Measurements from ENCODE around the gene ZNF14. TPM values are rescaled to one million over a fixed set of nuclear protein-coding genes. Genes with fewer than 3 reads are reported as not detected.

Gene ZNF14
- total RNA-seq, 1 donor from 2014 or later: 6.4 TPM

DNA sequence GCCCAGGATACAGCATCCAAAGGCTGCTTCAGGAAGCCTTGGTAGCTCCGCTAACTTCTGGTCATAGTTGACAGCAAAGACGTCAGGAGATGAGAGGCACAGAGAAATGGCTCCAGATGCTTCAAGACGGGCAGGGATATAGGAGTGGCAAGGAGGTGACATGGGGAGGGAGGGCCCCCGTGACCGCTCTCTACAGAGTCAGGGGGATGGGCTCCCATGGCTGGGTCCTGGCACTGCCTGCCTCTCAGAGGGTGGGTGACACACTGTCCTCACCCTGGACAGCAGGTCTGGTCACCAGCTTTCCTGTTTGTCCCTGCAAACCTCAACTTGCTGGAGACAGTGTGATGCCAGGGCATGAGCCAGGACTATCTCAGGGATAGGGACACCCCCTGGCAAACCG lies 10.3 kb upstream of the ZNF14 start:
- Histone ChIP-seq H3K9me3 (no peaks in the 10 kb centered on the region), H3K36me3 (no peaks in the 10 kb centered on the region), H3K27ac (no peak overlapping the region), H3K27me3 (no peaks in the 10 kb centered on the region), H3K4me3 (no peak overlapping the region), H3K4me1 (no peaks in the 10 kb centered on the region)
- ATAC-seq (no peak), DNase-seq (no peak)
- TF ChIP-seq, protein P1, sequence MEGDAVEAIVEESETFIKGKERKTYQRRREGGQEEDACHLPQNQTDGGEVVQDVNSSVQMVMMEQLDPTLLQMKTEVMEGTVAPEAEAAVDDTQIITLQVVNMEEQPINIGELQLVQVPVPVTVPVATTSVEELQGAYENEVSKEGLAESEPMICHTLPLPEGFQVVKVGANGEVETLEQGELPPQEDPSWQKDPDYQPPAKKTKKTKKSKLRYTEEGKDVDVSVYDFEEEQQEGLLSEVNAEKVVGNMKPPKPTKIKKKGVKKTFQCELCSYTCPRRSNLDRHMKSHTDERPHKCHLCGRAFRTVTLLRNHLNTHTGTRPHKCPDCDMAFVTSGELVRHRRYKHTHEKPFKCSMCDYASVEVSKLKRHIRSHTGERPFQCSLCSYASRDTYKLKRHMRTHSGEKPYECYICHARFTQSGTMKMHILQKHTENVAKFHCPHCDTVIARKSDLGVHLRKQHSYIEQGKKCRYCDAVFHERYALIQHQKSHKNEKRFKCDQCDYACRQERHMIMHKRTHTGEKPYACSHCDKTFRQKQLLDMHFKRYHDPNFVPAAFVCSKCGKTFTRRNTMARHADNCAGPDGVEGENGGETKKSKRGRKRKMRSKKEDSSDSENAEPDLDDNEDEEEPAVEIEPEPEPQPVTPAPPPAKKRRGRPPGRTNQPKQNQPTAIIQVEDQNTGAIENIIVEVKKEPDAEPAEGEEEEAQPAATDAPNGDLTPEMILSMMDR (IDR thresholded peaks at IDR 0.05): no peak
- intact Hi-C loops (cut with DNase I): no loop called here

DNA sequence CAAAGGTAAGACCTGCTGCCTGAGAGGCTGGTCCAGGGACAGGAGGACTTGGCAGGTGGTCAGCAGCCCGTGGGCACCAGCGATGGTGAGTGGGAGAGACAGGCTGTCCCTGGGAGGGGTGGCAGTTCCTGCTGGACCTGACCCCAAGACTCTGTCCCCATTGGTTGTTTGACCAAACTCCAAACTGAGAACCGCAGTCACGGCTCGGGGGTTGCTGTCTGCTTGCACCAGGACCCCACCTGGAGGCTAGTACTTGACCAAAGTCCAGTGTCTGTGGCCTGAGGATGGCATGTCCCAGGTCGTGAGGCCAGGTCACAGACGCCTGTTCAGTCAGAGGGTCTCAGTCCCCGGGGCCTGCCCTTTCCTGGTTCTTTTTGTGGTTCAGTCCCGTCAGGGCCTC lies 9.9 kb upstream of the ZNF14 start:
- Histone ChIP-seq H3K36me3 (no peaks in the 10 kb centered on the region), H3K4me3 (no peak overlapping the region), H3K9me3 (no peaks in the 10 kb centered on the region), H3K4me1 (no peaks in the 10 kb centered on the region), H3K27ac (no peak overlapping the region), H3K27me3 (no peaks in the 10 kb centered on the region)
- intact Hi-C loops (cut with DNase I): no loop called here
- TF ChIP-seq, protein P1 (IDR thresholded peaks at IDR 0.05): no peak
- ATAC-seq (no peak), DNase-seq (no peak)

DNA sequence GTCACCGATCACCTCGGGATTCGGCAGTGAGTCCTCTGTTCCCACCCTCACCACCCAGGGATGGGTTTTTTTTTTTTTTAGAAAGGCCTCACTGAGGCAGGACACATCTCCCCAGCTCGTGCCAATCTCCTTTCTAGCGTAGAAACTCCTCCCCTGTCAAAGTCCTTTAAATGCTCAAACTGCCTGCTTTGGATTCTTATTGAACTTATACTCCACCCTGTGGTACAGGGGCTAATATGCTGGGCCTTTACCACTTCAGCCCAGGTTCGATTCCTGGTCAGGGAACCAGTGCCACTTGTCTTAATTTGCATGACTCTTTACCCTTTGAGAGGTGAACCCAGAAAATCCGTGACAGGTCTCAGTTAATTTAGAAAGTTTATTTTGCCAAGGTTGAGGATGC lies 8.3 kb upstream of the ZNF14 start:
- Histone ChIP-seq H3K27ac (no peak overlapping the region), H3K36me3 (no peaks in the 10 kb centered on the region), H3K4me1 (no peaks in the 10 kb centered on the region), H3K4me3 (no peak overlapping the region), H3K9me3 (no peaks in the 10 kb centered on the region), H3K27me3 (no peaks in the 10 kb centered on the region)
- intact Hi-C loops (cut with DNase I): no loop called here
- no peak for DNase-seq
- TF ChIP-seq, protein P1 (IDR thresholded peaks at IDR 0.05): no peak
- ATAC-seq: no peak

DNA sequence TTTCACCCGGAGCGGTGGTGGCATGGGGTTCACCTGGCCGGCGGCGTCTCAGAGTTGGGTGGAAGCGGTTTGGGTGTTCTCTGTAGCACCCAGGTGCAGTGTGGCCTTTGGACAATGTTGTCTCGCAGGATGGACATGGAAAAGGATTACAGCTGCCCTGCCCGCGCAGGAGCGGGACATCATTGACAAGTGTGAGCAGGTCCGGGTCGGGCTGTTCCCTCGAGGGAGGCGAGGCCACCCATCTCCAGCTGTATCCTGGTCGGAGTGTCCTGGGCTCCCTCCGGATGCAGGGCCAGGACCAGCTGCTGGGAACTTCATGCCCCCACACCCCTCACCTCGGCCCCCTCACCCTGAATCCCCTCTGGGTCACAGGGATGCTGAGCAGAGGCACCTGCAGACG lies 7.8 kb upstream of the ZNF14 start:
- intact Hi-C loops (cut with DNase I): no loop called here
- no peak overlapping the region for H3K4me3 ChIP-seq
- DNase-seq: no peak
- H3K9me3 ChIP-seq: no peaks in the 10 kb centered on the region
- H3K4me1 ChIP-seq: no peaks in the 10 kb centered on the region
- H3K27ac ChIP-seq: no peak overlapping the region
- no peaks in the 10 kb centered on the region for H3K36me3 ChIP-seq
- no peak for ATAC-seq
- no peaks in the 10 kb centered on the region for H3K27me3 ChIP-seq
- TF ChIP-seq, protein P1 (IDR thresholded peaks at IDR 0.05): no peak

DNA sequence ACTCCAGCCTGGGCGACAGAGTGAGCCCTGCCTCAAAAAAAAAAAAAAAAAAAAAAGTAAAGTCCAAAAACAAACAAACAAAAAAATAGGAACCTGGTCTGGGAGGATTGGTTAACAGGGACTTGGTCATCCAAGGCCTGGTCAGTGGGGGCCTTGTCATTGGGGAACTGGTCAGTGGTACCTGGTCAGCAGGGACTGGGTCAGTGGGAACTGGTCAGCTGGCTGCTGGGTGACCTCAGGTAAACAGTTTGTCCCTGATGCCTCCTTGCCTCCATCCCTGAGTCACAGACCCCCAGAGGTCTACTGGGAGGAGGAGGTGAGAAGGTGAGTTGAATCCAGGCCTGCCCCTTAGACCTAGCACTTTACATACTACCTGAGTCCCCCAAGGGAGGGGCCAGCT lies 5.7 kb upstream of the ZNF14 start:
- Histone ChIP-seq H3K4me3 (no peak overlapping the region), H3K36me3 (no peaks in the 10 kb centered on the region), H3K9me3 (no peaks in the 10 kb centered on the region), H3K27ac (no peak overlapping the region), H3K27me3 (no peaks in the 10 kb centered on the region), H3K4me1 (no peaks in the 10 kb centered on the region)
- TF ChIP-seq, protein P1 (IDR thresholded peaks at IDR 0.05): no peak
- DNase-seq (no peak), ATAC-seq (no peak)
- intact Hi-C loops (cut with DNase I): no loop called here
